ENCODE results near the gene NKPD1.
A peak's percentile ranks its signal among the peaks of the same experiment; 100 is the strongest.

NKPD1 gene

GRCh38 chr19:45156751-45157150, 4.0 kb downstream of the NKPD1 start:
- Histone ChIP-seq H3K27me3 (ENCODE audit: insufficient read depth, poor library complexity, severe bottlenecking) (peaks cover 13% of the 10 kb centered on the region), H3K9me3 (ENCODE audit: severe bottlenecking) (no peaks in the 10 kb centered on the region), H3K4me3 (ENCODE audit: severe bottlenecking) (no peak overlapping the region), H3K4me1 (ENCODE audit: insufficient read depth, poor library complexity, severe bottlenecking) (peaks cover under 1% of the 10 kb centered on the region), H3K36me3 (ENCODE audit: low read depth) (no peaks in the 10 kb centered on the region), H3K27ac (ENCODE audit: poor library complexity, severe bottlenecking) (no peak overlapping the region)
- ATAC-seq (ENCODE audit: low read depth) (no peak), DNase-seq (ENCODE audit: low spot score) (no peak)
- TF ChIP-seq CTCF (IDR thresholded peaks at IDR 0.05; ENCODE audit: poor library complexity, severe bottlenecking), result no peak

DNA sequence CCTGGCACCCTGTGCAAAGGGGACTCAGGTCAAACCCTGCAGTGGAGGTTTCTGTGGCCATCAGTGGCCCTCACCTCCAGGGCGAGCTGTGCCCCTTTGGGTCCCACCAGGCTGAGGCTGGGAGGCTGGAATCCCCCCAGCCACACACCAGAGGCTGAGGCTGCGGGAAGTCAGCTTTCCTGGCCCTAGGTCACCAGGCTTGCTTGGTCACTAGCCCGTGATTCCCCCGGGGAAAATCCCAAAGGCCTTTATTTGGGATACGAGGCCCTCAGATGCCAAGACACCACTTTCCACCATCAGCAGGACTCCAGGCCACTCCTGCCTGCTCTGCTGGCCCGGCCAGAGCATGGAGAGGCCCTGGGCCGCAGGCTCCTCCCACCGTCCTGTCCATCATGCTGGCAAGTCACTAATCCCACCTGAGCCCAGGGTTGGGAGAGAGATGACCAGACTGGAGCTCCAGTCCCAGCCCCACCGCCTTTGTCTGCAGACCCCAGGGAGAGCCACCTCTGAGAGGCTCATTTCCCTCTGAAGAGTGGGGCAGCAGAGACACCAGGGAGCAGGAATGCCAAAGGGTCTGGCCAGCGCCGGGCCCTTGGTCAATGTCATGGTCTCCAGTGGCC, 4.7 kb downstream of the NKPD1 start:
- Histone ChIP-seq H3K4me1 (ENCODE audit: insufficient read depth, poor library complexity, severe bottlenecking) (peaks cover 3% of the 10 kb centered on the region), H3K36me3 (ENCODE audit: low read depth) (no peaks in the 10 kb centered on the region), H3K4me3 (ENCODE audit: severe bottlenecking) (no peak overlapping the region), H3K9me3 (ENCODE audit: severe bottlenecking) (no peaks in the 10 kb centered on the region), H3K27me3 (ENCODE audit: insufficient read depth, poor library complexity, severe bottlenecking) (peaks cover 13% of the 10 kb centered on the region), H3K27ac (ENCODE audit: poor library complexity, severe bottlenecking) (no peak overlapping the region)
- no peak for DNase-seq (ENCODE audit: low spot score)
- no peak for ATAC-seq (ENCODE audit: low read depth)
- no peak for TF ChIP-seq CTCF (IDR thresholded peaks at IDR 0.05; ENCODE audit: poor library complexity, severe bottlenecking)

DNA sequence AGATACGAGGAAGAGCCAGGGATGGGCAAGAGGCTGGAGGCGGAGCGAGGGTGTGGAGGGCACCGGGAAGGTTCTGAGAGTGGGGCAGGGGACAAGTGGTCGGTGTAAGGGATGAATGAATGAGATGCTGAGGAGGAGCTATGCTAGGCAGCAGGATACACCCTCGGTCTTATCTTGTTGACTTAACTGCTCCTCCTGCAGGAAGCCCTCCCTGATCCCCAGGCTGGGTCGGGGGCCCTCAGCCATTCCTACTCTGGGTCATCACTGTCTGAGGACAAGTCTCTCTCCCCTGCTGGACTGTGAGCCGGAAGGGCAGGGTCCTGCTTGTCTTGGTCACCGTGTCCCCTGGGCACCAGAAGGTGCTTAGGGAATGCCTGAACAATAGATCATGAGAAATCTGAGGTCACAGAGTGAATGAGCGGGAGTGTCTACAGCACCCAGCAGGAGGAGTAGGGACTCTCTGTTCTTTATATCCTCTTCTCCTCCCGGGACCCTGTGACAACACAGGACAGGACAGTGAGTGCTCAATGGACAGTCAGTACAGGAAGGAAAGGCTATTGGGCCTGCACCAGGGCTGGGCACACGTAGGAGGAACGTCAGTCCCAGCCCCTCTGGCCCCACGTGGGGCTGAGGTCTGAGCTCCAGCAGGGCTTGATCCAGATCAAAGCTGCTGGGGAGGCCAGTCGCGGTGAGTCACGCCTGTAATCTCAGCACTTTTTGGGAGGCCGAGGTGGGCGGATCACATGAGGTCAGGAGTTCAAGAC, 6.5 kb downstream of the NKPD1 start:
- no peak for DNase-seq (ENCODE audit: low spot score)
- Histone ChIP-seq H3K27me3 (ENCODE audit: insufficient read depth, poor library complexity, severe bottlenecking) (peaks cover 13% of the 10 kb centered on the region), H3K27ac (ENCODE audit: poor library complexity, severe bottlenecking) (no peak overlapping the region), H3K9me3 (ENCODE audit: severe bottlenecking) (no peaks in the 10 kb centered on the region), H3K4me1 (ENCODE audit: insufficient read depth, poor library complexity, severe bottlenecking) (peaks cover 5% of the 10 kb centered on the region), H3K36me3 (ENCODE audit: low read depth) (no peaks in the 10 kb centered on the region), H3K4me3 (ENCODE audit: severe bottlenecking) (no peak overlapping the region)
- no peak for TF ChIP-seq CTCF (IDR thresholded peaks at IDR 0.05; ENCODE audit: poor library complexity, severe bottlenecking)
- ATAC-seq (ENCODE audit: low read depth), result peak; percentile 27; the same call in 2 of the 3 replicates

DNA sequence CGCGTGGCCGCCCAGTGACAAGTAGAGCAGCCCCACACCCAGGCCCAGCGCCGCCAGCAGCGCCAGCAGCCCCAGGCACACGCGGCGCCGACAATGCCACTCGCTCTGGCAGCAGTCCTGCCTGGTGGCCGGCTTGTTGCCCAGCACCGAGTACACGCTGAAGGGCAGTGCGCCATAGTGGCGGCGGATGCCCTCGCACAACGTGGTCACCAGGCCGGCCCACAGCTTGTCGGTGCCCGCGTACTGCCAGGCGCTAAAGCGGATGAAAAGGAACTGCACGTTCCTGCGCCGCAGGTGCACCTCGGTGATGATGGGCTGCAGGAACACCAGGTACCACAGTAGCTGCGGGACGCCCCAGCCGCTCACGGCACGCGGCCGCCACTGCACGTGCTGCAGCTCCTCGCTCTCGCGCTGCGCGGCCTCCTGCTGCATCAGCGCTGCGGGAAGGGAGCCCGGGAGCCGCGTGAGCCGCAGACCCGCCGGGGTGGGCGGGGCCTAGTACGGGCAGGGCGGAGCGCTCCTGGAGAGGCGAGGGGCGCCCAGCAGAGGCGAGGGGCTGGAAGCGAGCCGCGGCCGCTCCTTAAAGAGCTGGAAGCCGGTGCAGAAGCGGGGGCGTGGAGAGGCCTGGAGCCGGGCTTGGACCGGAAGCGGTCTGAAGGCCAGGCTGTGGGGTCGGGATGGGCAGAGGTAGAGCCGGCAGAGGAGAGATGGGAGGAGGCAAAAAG, 7.3 kb downstream of the NKPD1 start:
- H3K4me3 ChIP-seq (ENCODE audit: severe bottlenecking), result no peak overlapping the region
- ATAC-seq (ENCODE audit: low read depth), result 0 out of 3 replicates have a peak, but pooled peaks have one; percentile 18
- H3K9me3 ChIP-seq (ENCODE audit: severe bottlenecking), result no peaks in the 10 kb centered on the region
- no peak for DNase-seq (ENCODE audit: low spot score)
- H3K36me3 ChIP-seq (ENCODE audit: low read depth), result no peaks in the 10 kb centered on the region
- no peak overlapping the region for H3K27ac ChIP-seq (ENCODE audit: poor library complexity, severe bottlenecking)
- peaks cover 13% of the 10 kb centered on the region for H3K27me3 ChIP-seq (ENCODE audit: insufficient read depth, poor library complexity, severe bottlenecking)
- TF ChIP-seq CTCF (IDR thresholded peaks at IDR 0.05; ENCODE audit: poor library complexity, severe bottlenecking), result no peak
- H3K4me1 ChIP-seq (ENCODE audit: insufficient read depth, poor library complexity, severe bottlenecking), result peaks cover 5% of the 10 kb centered on the region

All from RWPE2 (cell line).